Measurements from ENCODE around the gene DPP7. TPM values are rescaled to one million over a fixed set of nuclear protein-coding genes. Genes with fewer than 3 reads are reported as not detected.
"Not testable (repeated sequence)": the region's sequence is repeated elsewhere in the genome, so short reads cannot be mapped to it uniquely, and the experiment has no call there.

The DPP7 gene
- total RNA-seq, 1 experiment from 2014 or later: 230 TPM

DNA sequence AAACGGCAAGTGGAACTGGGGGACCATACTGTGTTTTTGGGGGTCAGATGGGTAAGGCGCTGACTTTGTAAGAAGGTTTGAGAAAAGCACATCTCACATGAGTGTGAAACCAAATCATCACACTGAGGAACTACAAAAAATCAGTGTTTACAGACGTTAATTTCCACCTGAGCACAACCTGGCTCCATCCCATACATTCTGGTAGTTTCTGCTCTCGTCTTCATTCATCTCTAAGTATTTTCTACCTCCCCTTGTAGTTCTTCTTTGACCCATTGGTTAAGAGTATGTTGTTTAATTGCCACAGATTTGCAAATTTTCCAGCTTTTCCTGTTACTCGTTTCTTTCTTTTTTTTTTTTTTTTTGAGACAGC, 8.9 kb upstream of the DPP7 start:
- TF ChIP-seq, protein P1, sequence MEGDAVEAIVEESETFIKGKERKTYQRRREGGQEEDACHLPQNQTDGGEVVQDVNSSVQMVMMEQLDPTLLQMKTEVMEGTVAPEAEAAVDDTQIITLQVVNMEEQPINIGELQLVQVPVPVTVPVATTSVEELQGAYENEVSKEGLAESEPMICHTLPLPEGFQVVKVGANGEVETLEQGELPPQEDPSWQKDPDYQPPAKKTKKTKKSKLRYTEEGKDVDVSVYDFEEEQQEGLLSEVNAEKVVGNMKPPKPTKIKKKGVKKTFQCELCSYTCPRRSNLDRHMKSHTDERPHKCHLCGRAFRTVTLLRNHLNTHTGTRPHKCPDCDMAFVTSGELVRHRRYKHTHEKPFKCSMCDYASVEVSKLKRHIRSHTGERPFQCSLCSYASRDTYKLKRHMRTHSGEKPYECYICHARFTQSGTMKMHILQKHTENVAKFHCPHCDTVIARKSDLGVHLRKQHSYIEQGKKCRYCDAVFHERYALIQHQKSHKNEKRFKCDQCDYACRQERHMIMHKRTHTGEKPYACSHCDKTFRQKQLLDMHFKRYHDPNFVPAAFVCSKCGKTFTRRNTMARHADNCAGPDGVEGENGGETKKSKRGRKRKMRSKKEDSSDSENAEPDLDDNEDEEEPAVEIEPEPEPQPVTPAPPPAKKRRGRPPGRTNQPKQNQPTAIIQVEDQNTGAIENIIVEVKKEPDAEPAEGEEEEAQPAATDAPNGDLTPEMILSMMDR (IDR thresholded peaks at IDR 0.05; ENCODE audit: insufficient read depth in 1 of 2, low read depth in 1 of 2, low read length in 1 of 2, severe bottlenecking in 1 of 2, unreplicated experiment in 1 of 2): no peak
- no peak for DNase-seq
- 0 out of 2 replicates have a peak, but pooled peaks cover 6% of the 10 kb centered on the region for H3K4me1 ChIP-seq
- H3K36me3 Mint-ChIP-seq (ENCODE audit: insufficient read depth, unreplicated experiment): peaks cover 14% of the 10 kb centered on the region
- peaks cover 16% of the 10 kb centered on the region for H3K4me1 Mint-ChIP-seq (ENCODE audit: low read depth, unreplicated experiment)
- H3K27me3 Mint-ChIP-seq (ENCODE audit: insufficient read depth, unreplicated experiment): no peaks in the 10 kb centered on the region
- intact Hi-C loops (cut with micrococcal nuclease; ENCODE audit: unreplicated experiment): no loop called here
- H3K4me3 ChIP-seq (ENCODE audit: low read depth, low read length): no peak overlapping the region
- H3K9me3 ChIP-seq: no peaks in the 10 kb centered on the region
- no peak overlapping the region for H3K27ac Mint-ChIP-seq (ENCODE audit: unreplicated experiment)
- CTCF ChIA-PET: interaction anchor here (1.3 kb wide), 1 partner anchor 299 kb away, joined by 5 read pairs; the partner anchor contains the start of gene EXD3
- H3K27me3 ChIP-seq (replicated peaks; ENCODE audit: control insufficient read depth, insufficient read depth, low read length): no peaks in the 10 kb centered on the region
- H3K36me3 ChIP-seq (ENCODE audit: control insufficient read depth, insufficient read depth, low read length): no peaks in the 10 kb centered on the region
- POLR2A ChIA-PET: no interaction called here
- H3K9me3 Mint-ChIP-seq (ENCODE audit: unreplicated experiment): no peaks in the 10 kb centered on the region
- no TSS peak for BruUV-seq (replicated peaks)
- no peak overlapping the region for H3K4me3 Mint-ChIP-seq (ENCODE audit: unreplicated experiment)

DNA sequence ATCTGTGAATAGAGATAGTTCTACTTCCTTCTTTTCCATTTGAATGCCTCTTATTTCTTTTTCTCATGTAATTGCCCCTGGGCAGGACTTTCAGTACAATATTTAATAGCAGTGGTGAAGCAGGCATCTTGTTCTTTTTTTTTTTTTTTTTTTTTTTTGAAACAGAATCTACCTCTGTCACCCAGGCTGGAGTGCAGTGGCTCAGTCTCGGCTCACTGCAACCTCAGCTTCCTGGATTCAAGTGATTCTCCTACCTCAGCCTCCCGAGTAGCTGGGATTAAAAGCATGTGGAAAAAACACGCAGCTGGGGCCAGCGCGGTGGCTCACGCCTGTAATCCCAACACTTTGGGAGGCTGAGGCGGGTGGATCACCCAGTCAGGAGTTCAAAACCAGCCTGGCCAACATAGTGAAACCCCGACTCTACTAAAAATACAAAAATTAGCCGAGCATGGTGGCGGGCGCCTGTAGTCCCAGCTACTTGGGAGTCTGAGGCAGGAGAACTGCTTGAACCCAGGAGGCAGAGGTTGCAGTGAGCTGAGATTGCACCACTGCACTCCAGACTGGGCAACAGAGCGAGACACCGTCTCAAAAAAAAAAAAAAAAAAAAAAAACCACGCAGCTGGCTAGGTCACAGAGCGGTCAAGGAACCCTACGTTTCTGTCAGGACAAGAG, 8.4 kb upstream of the DPP7 start:
- H3K36me3 ChIP-seq (ENCODE audit: control insufficient read depth, insufficient read depth, low read length); H3K9me3 Mint-ChIP-seq (ENCODE audit: unreplicated experiment); H3K27me3 ChIP-seq (replicated peaks; ENCODE audit: control insufficient read depth, insufficient read depth, low read length); H3K27me3 Mint-ChIP-seq (ENCODE audit: insufficient read depth, unreplicated experiment); H3K4me1 ChIP-seq; H3K9me3 ChIP-seq; H3K4me3 ChIP-seq (ENCODE audit: low read depth, low read length); BruUV-seq (replicated peaks); H3K4me3 Mint-ChIP-seq (ENCODE audit: unreplicated experiment); intact Hi-C loops (cut with micrococcal nuclease; ENCODE audit: unreplicated experiment); DNase-seq; H3K27ac Mint-ChIP-seq (ENCODE audit: unreplicated experiment): not testable (repeated sequence)
- H3K4me1 Mint-ChIP-seq (ENCODE audit: low read depth, unreplicated experiment): peaks cover 12% of the 10 kb centered on the region
- ChIA-PET CTCF (interaction anchor here (0.6 to 1.3 kb wide), 2 partner anchors 19 to 300 kb away, joined by 3 to 5 read pairs; partner anchors contain the start of gene EXD3), POLR2A (interaction anchor here (0.7 kb wide), 1 partner anchor 119 kb away, joined by 5 read pairs; no protein-coding TSS in a partner anchor)
- H3K36me3 Mint-ChIP-seq (ENCODE audit: insufficient read depth, unreplicated experiment): peaks cover 12% of the 10 kb centered on the region

DNA sequence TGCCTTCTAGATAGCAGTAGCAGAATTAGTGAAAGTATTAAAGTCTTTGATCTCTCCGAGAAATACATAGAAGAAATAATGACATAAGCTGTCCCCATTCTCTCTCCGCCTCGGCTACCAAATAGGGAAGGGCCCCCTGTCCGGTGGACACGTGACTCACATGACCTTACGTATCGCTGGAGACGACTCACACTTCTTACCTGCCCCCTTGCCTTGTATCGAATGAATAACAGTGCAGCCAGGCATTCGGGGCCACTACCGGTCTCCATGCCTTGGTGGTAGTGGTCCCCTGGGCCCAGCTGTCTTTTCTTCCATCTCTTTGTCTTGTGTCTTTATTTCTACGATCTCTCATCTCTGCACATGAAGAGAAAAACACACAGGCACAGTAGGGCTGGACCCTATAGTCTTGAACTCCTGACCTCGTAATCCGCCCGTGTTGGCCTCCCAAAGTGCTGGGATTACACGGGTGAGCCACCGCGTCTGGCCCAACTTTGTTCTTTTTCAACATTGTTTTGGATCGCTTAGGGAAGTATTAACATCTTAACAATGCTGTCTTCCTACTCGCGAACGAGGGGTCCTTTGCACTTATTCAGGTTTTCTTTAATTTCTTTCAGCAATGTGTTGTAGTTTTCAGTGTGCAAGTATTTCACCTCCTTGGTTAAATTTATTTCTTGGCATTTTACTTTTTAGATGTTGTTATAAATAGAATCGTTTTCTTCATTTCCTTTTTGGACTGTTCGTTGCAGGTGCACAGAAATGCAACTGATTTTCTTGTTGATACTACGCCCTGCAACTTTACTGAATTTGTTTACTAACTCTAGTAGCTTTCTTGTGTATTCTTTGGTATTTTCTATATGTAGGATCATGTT, 7.6 kb upstream of the DPP7 start:
- peaks cover 14% of the 10 kb centered on the region for H3K4me1 Mint-ChIP-seq (ENCODE audit: low read depth, unreplicated experiment)
- H3K27me3 ChIP-seq (replicated peaks; ENCODE audit: control insufficient read depth, insufficient read depth, low read length); H3K36me3 ChIP-seq (ENCODE audit: control insufficient read depth, insufficient read depth, low read length); H3K4me3 Mint-ChIP-seq (ENCODE audit: unreplicated experiment); H3K36me3 Mint-ChIP-seq (ENCODE audit: insufficient read depth, unreplicated experiment); H3K9me3 ChIP-seq; H3K27me3 Mint-ChIP-seq (ENCODE audit: insufficient read depth, unreplicated experiment); BruUV-seq (replicated peaks); H3K4me3 ChIP-seq (ENCODE audit: low read depth, low read length); H3K4me1 ChIP-seq; DNase-seq; intact Hi-C loops (cut with micrococcal nuclease; ENCODE audit: unreplicated experiment); H3K9me3 Mint-ChIP-seq (ENCODE audit: unreplicated experiment): not testable (repeated sequence)
- ChIA-PET POLR2A (interaction anchor here (0.7 kb wide), 1 partner anchor 120 kb away, joined by 5 read pairs; no protein-coding TSS in a partner anchor), CTCF (interaction anchor here (1.3 kb wide), 1 partner anchor 301 kb away, joined by 5 read pairs; the partner anchor contains the start of gene EXD3)
- peak overlapping the region; percentile 66 for H3K27ac Mint-ChIP-seq (ENCODE audit: unreplicated experiment)

DNA sequence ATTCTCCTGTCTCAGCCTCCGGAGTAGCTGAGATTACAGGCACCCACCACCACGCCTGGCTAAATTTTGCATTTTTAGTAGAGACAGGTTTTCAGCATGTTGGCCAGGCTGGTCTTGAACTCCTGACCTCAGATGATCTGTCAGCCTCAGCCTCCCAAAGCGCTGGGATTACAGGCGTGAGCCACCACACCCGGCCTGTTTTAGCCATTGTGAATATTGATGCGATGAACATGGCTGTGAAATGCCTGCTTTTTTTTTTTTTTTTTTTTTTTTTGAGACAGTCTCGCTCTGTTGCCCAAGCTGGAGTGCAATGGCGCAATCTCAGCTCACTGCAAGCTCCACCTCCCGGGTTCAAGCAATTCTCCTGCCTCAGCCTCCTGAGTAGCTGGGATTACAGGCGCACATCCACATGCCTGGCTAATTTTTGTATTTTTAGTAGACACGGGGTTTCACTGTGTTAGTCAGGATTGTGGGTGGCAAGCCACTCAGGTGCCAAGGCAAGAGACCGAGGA, 3.6 kb upstream of the DPP7 start:
- H3K27ac Mint-ChIP-seq (ENCODE audit: unreplicated experiment); H3K36me3 ChIP-seq (ENCODE audit: control insufficient read depth, insufficient read depth, low read length); intact Hi-C loops (cut with micrococcal nuclease; ENCODE audit: unreplicated experiment); H3K4me3 Mint-ChIP-seq (ENCODE audit: unreplicated experiment); H3K27me3 ChIP-seq (replicated peaks; ENCODE audit: control insufficient read depth, insufficient read depth, low read length); H3K9me3 Mint-ChIP-seq (ENCODE audit: unreplicated experiment); DNase-seq; H3K9me3 ChIP-seq; H3K4me3 ChIP-seq (ENCODE audit: low read depth, low read length); H3K36me3 Mint-ChIP-seq (ENCODE audit: insufficient read depth, unreplicated experiment); H3K27me3 Mint-ChIP-seq (ENCODE audit: insufficient read depth, unreplicated experiment); BruUV-seq (replicated peaks): not testable (repeated sequence)
- H3K4me1 ChIP-seq: peaks cover 29% of the 10 kb centered on the region
- H3K4me1 Mint-ChIP-seq (ENCODE audit: low read depth, unreplicated experiment): peaks cover 17% of the 10 kb centered on the region
- POLR2A ChIA-PET: interaction anchor here (0.6 kb wide), 1 partner anchor 13 kb away, joined by 3 read pairs; no protein-coding TSS in a partner anchor
- CTCF ChIA-PET: interaction anchor here (0.7 to 1.1 kb wide), 3 partner anchors 9 to 118 kb away, joined by 3 read pairs; no protein-coding TSS in a partner anchor

All from Caco-2 (cell line).